ENCODE results near the gene IL1R1.

The IL1R1 gene

GRCh38 chr2:102141011-102141943, 1.3 kb upstream of the IL1R1 start:
- no peak for DNase-seq

- DNase-seq = no peak
Observed at GRCh38 chr2:102142829-102143449, 393 bp downstream of the IL1R1 start.

- no peak for DNase-seq
Observed at GRCh38 chr2:102143450-102143985, 972 bp downstream of the IL1R1 start.

GRCh38 chr2:102144128-102144527, 1.6 kb downstream of the IL1R1 start:
- DNase-seq = no peak

- DNase-seq = no peak
Observed at GRCh38 chr2:102145107-102145506, 2.6 kb downstream of the IL1R1 start.

- no peak for DNase-seq
Observed at GRCh38 chr2:102145934-102146333, 3.4 kb downstream of the IL1R1 start.

- no peak for DNase-seq
Observed at GRCh38 chr2:102147935-102148334, 5.4 kb downstream of the IL1R1 start.

- DNase-seq = no peak
Observed at GRCh38 chr2:102149243-102149642, 6.7 kb downstream of the IL1R1 start.

- DNase-seq = no peak
Observed at GRCh38 chr2:102149644-102150455, 7.3 kb downstream of the IL1R1 start.

GRCh38 chr2:102154364-102154763, 11.8 kb downstream of the IL1R1 start:
- no peak for DNase-seq

GRCh38 chr2:102154946-102155702, 12.6 kb downstream of the IL1R1 start:
- DNase-seq = no peak

GRCh38 chr2:102155703-102156515, 13.4 kb downstream of the IL1R1 start:
- DNase-seq = no peak

- no peak for DNase-seq
Observed at GRCh38 chr2:102158011-102158755, 15.6 kb downstream of the IL1R1 start.

GRCh38 chr2:102159295-102159694, 16.7 kb downstream of the IL1R1 start:
- peak; percentile 84 for DNase-seq

- DNase-seq = no peak
Observed at GRCh38 chr2:102166189-102166845, 23.8 kb downstream of the IL1R1 start.

- DNase-seq = no peak
Observed at GRCh38 chr2:102168026-102168771, 25.7 kb downstream of the IL1R1 start.

GRCh38 chr2:102171946-102172345, 29.4 kb downstream of the IL1R1 start:
- no peak for DNase-seq

- no peak for DNase-seq
Observed at GRCh38 chr2:102172745-102173144, 30.2 kb downstream of the IL1R1 start.

- DNase-seq = no peak
Observed at GRCh38 chr2:102176172-102176571, 33.6 kb downstream of the IL1R1 start.

Data from islet precursor cell (in vitro differentiated cells).